ENCODE results near the gene MARK1.
"Not testable (repeated sequence)": the region's sequence is repeated elsewhere in the genome, so short reads cannot be mapped to it uniquely, and the experiment has no call there.

MARK1 gene

DNA sequence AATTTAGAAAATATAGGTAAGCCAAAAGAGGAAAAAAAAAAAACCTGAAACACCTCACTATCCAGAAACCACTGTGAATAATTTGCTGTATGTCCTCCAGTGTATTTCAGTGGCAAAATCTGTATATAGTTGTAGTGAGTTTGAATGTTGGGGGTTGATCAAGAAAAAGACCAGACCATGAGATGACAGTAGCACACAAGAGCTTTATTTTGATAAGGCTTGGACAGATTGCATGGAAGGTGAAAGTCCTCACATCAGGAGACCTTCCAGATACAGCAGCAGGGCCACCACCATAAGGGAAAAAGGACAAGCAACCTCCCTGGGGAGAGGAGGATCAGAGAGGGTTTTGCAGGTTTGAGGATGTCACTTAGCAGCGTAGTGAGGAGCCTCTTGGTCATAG is 146.0 kb downstream of the MARK1 start:
- Histone ChIP-seq H3K4me3 (ENCODE audit: low read depth in 1 of 2, low read length in 1 of 2) (no peak overlapping the region), H3K9me3 (peaks cover 4% of the 10 kb centered on the region), H3K36me3 (no peaks in the 10 kb centered on the region), H3K27ac (no peak overlapping the region), H3K27me3 (peaks cover 24% of the 10 kb centered on the region), H3K4me1 (ENCODE audit: control insufficient read depth in 1 of 2, insufficient read depth in 1 of 2, low read depth in 1 of 2, low read length in 1 of 2) (no peaks in the 10 kb centered on the region)
- no peak for TF ChIP-seq CTCF (IDR thresholded peaks at IDR 0.05)

- TF ChIP-seq CTCF (IDR thresholded peaks at IDR 0.05), result no peak
- Histone ChIP-seq H3K4me3 (ENCODE audit: low read depth in 1 of 2, low read length in 1 of 2) (no peak overlapping the region), H3K9me3 (no peaks in the 10 kb centered on the region)
Observed at GRCh38 chr1:220677251-220677650, 149.3 kb downstream of the MARK1 start.

GRCh38 chr1:220680085-220680687 is 152.2 kb downstream of the MARK1 start:
- H3K36me3 ChIP-seq, result no peaks in the 10 kb centered on the region
- no peaks in the 10 kb centered on the region for H3K9me3 ChIP-seq
- no peak overlapping the region for H3K27ac ChIP-seq
- H3K4me3 ChIP-seq (ENCODE audit: low read depth in 1 of 2, low read length in 1 of 2), result no peak overlapping the region
- no peaks in the 10 kb centered on the region for H3K27me3 ChIP-seq
- no peak for TF ChIP-seq CTCF (IDR thresholded peaks at IDR 0.05)
- no peaks in the 10 kb centered on the region for H3K4me1 ChIP-seq (ENCODE audit: control insufficient read depth in 1 of 2, insufficient read depth in 1 of 2, low read depth in 1 of 2, low read length in 1 of 2)

More at GRCh38 chr1:220677251-220677650, 149.3 kb downstream of the MARK1 start:
- no peaks in the 10 kb centered on the region for H3K4me1 ChIP-seq (ENCODE audit: control insufficient read depth in 1 of 2, insufficient read depth in 1 of 2, low read depth in 1 of 2, low read length in 1 of 2)
- peaks cover 24% of the 10 kb centered on the region for H3K27me3 ChIP-seq
- no peaks in the 10 kb centered on the region for H3K36me3 ChIP-seq
- H3K27ac ChIP-seq, result no peak overlapping the region

DNA sequence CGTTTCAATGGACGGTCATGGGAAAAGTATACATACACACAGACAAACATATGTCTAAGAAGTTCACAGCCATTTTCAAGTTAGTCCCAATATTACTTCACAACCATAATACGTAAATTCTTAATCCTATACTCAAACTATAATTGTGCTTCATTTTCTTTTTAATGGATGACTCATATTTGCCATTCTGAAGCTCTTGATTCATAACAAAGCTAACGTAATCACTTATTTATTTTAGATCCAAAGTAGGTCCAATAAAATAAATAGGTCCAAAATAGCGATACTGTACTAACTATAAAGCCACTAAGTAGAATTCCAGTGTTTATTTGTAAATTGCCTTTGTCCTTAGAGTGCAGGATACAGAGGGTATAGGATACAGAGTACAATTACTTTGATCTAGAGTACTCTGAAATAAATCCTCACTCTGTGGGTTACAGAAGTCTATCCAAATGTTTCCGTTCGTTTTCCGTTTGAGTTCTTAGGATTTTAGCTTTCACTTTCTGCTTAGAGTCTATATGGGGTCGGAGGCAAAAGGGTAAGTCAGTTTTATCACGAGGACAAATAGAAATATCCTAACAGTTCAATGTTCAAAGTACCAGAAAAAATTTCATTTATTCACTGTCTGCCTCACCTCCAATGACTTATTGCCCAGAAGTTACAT is 153.4 kb downstream of the MARK1 start:
- Histone ChIP-seq H3K4me1 (ENCODE audit: control insufficient read depth in 1 of 2, insufficient read depth in 1 of 2, low read depth in 1 of 2, low read length in 1 of 2) (no peaks in the 10 kb centered on the region), H3K27ac (no peak overlapping the region), H3K36me3 (no peaks in the 10 kb centered on the region), H3K9me3 (no peaks in the 10 kb centered on the region), H3K4me3 (ENCODE audit: low read depth in 1 of 2, low read length in 1 of 2) (no peak overlapping the region), H3K27me3 (no peaks in the 10 kb centered on the region)
- no peak for TF ChIP-seq CTCF (IDR thresholded peaks at IDR 0.05)

DNA sequence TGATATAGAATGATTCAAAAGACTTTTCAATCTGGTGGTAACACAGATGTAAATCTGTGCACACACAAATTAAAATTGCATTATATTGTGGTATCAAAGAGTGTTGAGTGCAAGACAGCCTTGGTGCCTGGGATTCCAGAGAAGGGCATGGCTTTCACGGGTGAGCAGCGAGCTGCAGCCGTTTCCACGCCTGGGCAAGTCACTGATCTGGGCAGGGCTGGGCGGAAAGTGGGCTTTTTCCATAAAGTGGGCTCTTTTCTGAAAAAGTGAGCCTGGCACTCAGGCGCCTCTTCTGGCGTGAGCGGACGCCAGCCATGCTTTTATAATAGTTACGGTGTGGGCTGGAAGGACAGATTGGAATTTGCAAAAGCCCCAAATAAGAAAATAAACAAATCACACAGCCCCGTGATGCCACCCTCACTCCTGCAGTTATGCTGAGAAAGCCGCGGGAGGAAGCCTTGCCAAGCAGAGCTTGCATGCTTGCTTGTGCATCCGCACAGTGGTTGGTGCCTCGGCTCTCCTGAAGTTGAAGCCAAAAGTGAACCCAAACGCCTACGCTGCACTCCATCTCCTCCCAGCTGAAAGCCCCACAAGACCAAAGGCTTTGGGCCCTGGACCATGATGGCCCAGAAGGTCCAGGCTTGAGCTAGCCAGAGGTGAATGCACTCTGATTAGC is 155.1 kb downstream of the MARK1 start:
- TF ChIP-seq CTCF (IDR thresholded peaks at IDR 0.05), result no peak
- H3K4me1 ChIP-seq (ENCODE audit: control insufficient read depth in 1 of 2, insufficient read depth in 1 of 2, low read depth in 1 of 2, low read length in 1 of 2), result no peaks in the 10 kb centered on the region
- H3K36me3 ChIP-seq, result no peaks in the 10 kb centered on the region
- H3K27me3 ChIP-seq, result no peaks in the 10 kb centered on the region
- no peak overlapping the region for H3K27ac ChIP-seq
- H3K9me3 ChIP-seq, result no peaks in the 10 kb centered on the region
- H3K4me3 ChIP-seq (ENCODE audit: low read depth in 1 of 2, low read length in 1 of 2), result no peak overlapping the region

DNA sequence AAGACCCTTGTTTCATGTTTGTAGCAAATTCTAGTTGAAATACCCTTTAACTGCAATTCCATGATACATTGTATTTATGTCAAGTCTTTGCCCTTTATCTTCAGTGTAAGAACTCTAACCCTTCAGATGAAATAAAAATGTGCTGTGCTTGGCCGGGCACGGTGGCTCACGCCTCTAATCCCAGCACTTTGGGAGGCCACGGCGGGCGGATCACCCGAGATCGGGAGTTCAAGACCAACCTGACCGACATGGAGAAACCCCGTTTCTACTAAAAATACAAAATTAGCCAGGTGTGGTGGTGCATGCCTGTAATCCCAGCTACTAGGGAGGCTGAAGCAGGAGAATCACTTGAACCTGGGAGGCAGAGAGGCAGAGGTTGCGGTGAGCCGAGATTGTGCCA is 155.8 kb downstream of the MARK1 start:
- H3K27ac ChIP-seq; H3K4me1 ChIP-seq (ENCODE audit: control insufficient read depth in 1 of 2, insufficient read depth in 1 of 2, low read depth in 1 of 2, low read length in 1 of 2); H3K27me3 ChIP-seq; H3K36me3 ChIP-seq; H3K4me3 ChIP-seq (ENCODE audit: low read depth in 1 of 2, low read length in 1 of 2); H3K9me3 ChIP-seq: not testable (repeated sequence)
